Activated naive CD8-positive, alpha-beta T cell treated with anti-CD3 and anti-CD28 coated beads for 36 hours (primary cell): ENCODE data around the gene VIL1. TPM values are rescaled to one million over a fixed set of nuclear protein-coding genes. Genes with fewer than 3 reads are reported as not detected.

Experiments used
- DNase-seq: peaks from one replicate; pipeline ENCODE4 v3.0.0; 2021
- H3K27ac Mint-ChIP-seq: one replicate; pipeline ENCODE4 v1.8.0; 2022; ENCODE audit warnings: mild to moderate bottlenecking, moderate library complexity, mixed read lengths
- H3K27me3 Mint-ChIP-seq: one replicate; pipeline ENCODE4 v1.8.0; 2022; ENCODE audit warnings: mild to moderate bottlenecking, mixed read lengths
- H3K36me3 Mint-ChIP-seq: one replicate; pipeline ENCODE4 v1.8.0; 2021; ENCODE audit warnings: mild to moderate bottlenecking, mixed read lengths
- H3K4me1 Mint-ChIP-seq: one replicate; pipeline ENCODE4 v1.8.0; 2021; ENCODE audit warnings: mixed read lengths
- H3K4me3 Mint-ChIP-seq: one replicate; pipeline ENCODE4 v1.8.0; 2022; ENCODE audit warnings: mild to moderate bottlenecking, moderate library complexity, mixed read lengths
- H3K9me3 Mint-ChIP-seq: one replicate; pipeline ENCODE4 v1.8.0; 2022; ENCODE audit warnings: mixed read lengths
- total RNA-seq, 2 experiments: library from RNA; stranded (reverse); gene quantifications; one replicate each; pipeline ENCODE4 v1.2.3, GENCODE V29; 2021

The VIL1 gene
- total RNA-seq, 2 experiments from 2014 or later: not detected

DNA sequence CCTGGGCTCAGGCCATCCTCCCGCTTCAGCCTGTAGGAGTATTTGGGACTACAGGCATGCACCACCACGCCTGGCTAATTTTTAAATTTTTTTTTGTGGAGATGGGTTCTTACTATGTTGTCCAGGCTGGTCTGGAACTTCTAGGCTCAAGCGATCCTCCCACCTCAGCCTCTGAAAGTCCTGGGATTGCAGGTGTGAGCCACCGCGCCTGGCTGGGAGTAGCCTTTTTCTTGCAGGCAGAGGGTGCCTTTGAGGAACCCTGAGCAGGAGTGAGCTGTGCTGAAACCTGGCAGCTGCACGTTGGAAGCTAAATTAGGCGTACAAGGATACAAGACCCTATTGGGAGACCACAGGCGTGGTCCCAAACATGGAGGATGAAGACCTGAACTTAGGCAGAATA is 11.2 kb upstream of the VIL1 start:
- H3K27ac Mint-ChIP-seq: no peak overlapping the region
- H3K9me3 Mint-ChIP-seq: no peaks in the 10 kb centered on the region
- peaks cover 34% of the 10 kb centered on the region for H3K4me1 Mint-ChIP-seq

DNA sequence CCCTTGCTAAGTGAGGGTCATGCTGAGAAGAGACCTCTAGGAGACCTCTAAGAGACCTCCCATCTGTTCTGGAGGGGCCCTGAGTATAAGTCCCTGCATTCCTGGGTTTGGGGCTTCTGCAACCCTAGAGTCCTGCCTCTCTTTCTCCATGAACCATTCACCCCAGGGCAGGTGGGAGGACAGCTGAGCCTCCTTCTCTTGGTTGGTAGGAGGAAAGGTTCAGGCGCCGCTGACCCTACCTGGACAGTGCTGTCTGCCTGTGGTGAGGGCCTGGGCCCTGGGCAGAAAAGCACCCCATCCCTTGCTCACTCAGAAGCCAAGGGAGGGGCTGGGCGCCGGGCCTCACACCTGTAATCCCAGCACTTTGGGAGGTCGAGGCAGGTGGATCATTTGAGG is 604 bp upstream of the VIL1 start:
- Mint-ChIP-seq H3K4me1 (no peaks in the 10 kb centered on the region), H3K27me3 (no peaks in the 10 kb centered on the region), H3K27ac (no peak overlapping the region), H3K4me3 (no peak overlapping the region), H3K36me3 (no peaks in the 10 kb centered on the region), H3K9me3 (no peaks in the 10 kb centered on the region)
- DNase-seq: no peak

More for the DNA sequence above, 11.2 kb upstream of the VIL1 start:
- no peak overlapping the region for H3K4me3 Mint-ChIP-seq
- peaks cover 13% of the 10 kb centered on the region for H3K27me3 Mint-ChIP-seq
- H3K36me3 Mint-ChIP-seq: peaks cover 19% of the 10 kb centered on the region
- no peak for DNase-seq

DNA sequence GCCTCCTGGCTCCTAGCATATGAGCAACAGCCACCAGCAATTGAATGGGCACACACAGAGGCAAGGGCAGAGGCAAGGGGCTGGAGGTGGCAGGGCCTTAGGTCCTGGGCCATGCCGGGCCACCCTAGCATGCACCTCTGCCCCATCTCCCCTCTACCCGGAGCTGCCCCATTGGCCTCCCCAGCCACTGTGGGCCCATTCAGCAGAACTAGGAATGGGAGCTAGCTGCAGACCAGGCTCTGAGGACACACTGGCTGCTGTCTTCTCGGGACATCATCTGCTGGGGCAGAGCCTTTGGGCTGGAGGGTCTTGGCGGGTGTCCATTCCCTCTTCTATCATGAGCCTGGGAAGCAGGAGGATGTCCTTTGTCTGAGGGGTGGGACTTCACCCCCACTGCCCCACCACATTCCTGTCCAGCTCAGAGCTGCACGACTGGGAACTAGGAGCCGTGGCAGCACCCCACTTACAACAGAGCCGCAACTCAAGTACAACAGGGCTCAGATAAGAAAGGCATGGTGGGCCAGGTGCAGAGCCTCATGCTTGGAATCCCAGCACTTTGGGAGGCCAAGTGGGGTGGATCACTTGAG is 800 bp downstream of the VIL1 start:
- Mint-ChIP-seq H3K4me3 (no peak overlapping the region), H3K27me3 (no peaks in the 10 kb centered on the region), H3K4me1 (no peaks in the 10 kb centered on the region), H3K36me3 (no peaks in the 10 kb centered on the region), H3K9me3 (no peaks in the 10 kb centered on the region), H3K27ac (no peak overlapping the region)
- DNase-seq: no peak

DNA sequence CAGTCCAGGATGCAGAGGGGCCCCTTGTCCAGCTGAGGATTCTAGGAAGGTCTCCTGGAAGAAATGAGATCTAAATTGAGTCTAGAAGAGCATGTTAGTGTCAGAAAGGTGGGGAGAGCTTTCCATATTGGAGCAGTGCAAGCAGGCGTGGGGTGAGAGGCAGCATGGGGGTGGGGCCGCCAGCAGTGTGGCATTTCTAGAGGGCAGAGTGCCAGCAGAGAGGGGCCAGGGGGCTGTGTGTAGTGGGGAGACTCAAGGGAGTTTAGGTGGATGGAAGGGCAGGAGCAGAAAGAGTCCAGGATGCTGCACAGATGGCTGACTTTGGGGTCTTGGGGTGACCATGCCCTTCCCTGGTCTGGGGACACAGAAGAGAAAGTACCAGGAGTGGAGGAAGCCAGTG is 2.1 kb downstream of the VIL1 start:
- Mint-ChIP-seq H3K4me1 (no peaks in the 10 kb centered on the region), H3K27me3 (no peaks in the 10 kb centered on the region), H3K27ac (no peak overlapping the region), H3K9me3 (no peaks in the 10 kb centered on the region), H3K4me3 (no peak overlapping the region), H3K36me3 (no peaks in the 10 kb centered on the region)
- DNase-seq: no peak

DNA sequence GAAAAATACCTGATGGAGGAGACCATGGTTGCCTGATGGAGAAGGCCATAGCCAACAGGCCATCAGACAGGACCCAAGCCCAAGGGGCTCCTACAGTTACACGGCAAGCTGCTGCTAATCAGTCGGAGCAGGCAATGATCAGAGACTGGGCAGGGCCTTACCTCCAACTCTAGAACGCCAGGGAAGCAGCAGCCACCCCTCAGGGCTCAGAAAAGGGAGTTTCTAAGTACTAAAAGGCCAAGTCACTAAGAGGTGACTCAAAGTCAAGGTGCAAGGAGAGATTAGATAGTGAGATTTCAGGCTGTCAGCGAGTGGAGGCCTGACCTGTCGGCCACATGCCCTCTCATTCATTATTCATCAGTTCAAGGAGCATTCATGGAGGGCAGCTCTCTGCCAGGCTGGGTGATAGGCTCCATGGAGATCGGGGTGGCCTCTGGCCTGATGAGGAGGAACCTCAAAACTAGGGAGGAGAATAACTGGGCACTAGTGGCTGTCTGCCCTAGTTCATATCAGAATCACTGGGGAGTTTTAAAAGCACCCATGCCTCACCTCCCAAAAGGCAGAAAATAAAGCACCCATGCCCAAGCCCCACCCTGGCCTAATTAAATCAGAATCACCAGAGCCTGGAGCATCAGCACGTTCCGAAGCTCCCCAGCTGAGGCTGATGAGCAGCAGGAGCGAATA is 3.6 kb downstream of the VIL1 start:
- no peak overlapping the region for H3K4me3 Mint-ChIP-seq
- no peak for DNase-seq
- H3K4me1 Mint-ChIP-seq: no peaks in the 10 kb centered on the region
- no peak overlapping the region for H3K27ac Mint-ChIP-seq
- no peaks in the 10 kb centered on the region for H3K9me3 Mint-ChIP-seq
- no peaks in the 10 kb centered on the region for H3K36me3 Mint-ChIP-seq
- no peaks in the 10 kb centered on the region for H3K27me3 Mint-ChIP-seq

DNA sequence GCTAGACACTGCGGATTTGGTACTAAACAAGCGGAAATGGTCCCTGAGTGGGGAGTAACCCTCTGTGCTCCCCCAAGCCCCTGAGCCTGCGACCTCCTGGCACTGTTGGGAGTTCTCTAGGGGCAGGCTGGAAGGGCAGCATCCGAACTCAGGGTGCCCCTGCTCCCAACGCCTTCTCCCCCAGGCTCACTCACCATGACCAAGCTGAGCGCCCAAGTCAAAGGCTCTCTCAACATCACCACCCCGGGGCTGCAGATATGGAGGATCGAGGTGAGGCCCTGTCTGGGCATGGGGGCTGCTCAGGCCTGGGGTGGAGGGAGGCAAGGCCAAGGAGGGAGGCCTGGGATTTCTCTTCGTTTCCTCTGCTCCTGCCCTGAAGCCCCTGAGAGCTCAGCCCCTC is 4.7 kb downstream of the VIL1 start:
- Mint-ChIP-seq H3K27ac (no peak overlapping the region), H3K36me3 (no peaks in the 10 kb centered on the region), H3K27me3 (no peaks in the 10 kb centered on the region), H3K9me3 (no peaks in the 10 kb centered on the region), H3K4me1 (no peaks in the 10 kb centered on the region), H3K4me3 (no peak overlapping the region)
- no peak for DNase-seq

DNA sequence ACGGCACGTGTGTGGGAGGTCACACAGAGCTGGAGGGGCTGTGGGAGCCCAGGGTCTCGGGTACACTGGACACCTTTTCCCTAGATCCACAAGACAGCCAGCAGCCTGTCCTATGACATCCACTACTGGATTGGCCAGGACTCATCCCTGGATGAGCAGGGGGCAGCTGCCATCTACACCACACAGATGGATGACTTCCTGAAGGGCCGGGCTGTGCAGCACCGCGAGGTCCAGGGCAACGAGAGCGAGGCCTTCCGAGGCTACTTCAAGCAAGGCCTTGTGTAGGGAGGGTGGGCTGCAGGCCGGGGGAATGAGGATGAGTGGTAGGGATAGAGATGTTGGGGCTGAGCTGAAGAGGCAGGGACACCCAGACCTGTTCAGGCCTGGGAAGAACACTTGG is 6.6 kb downstream of the VIL1 start:
- Mint-ChIP-seq H3K27me3 (no peaks in the 10 kb centered on the region), H3K27ac (no peak overlapping the region), H3K4me3 (no peak overlapping the region), H3K4me1 (no peaks in the 10 kb centered on the region), H3K36me3 (no peaks in the 10 kb centered on the region), H3K9me3 (no peaks in the 10 kb centered on the region)
- DNase-seq: no peak

DNA sequence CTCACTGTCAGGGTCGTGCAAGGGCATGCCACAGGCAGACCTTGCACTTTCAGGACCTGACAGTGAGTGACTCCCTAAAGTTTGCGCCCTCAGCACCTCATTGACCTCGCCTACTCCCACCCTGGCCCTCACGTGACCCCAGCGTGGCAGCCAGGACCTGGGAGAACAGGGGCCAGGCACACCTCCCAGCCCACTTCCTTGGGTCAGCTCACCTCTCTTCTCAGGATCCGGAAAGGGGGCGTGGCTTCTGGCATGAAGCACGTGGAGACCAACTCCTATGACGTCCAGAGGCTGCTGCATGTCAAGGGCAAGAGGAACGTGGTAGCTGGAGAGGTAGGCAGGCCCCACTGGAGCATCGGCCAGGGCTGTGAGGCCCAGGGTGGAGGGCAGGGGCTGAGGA is 8.8 kb downstream of the VIL1 start:
- H3K9me3 Mint-ChIP-seq: no peaks in the 10 kb centered on the region
- no peak overlapping the region for H3K4me3 Mint-ChIP-seq
- no peaks in the 10 kb centered on the region for H3K36me3 Mint-ChIP-seq
- no peak overlapping the region for H3K27ac Mint-ChIP-seq
- H3K4me1 Mint-ChIP-seq: no peaks in the 10 kb centered on the region
- no peaks in the 10 kb centered on the region for H3K27me3 Mint-ChIP-seq
- DNase-seq: no peak

DNA sequence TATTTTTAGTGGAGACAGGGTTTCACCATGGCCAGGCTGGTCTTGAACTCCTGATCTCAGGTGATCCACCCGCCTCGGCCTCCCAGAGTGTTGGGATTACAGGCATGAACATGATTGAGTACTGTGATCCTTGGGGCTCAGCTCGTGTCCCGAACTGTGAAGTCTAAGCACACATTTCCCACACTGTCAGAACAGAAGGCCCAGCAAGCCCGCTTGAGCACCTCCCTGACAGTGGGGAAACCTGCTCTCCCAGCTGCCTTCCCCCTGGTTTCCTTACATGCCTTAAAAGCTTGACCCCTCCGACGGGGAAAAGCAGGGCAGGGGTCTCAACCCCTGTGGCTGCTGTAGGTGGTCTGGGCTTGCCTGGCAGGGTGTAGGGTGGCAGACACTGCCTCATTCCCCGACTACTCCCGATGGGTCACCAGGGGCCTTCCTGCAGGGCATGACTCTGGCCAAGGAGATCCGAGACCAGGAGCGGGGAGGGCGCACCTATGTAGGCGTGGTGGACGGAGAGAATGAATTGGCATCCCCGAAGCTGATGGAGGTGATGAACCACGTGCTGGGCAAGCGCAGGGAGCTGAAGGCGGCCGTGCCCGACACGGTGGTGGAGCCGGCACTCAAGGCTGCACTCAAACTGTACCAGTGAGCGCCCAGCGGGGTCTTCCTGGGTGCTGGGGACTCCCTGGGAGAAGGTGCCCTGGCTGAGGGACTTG is 10.1 kb downstream of the VIL1 start:
- H3K4me1 Mint-ChIP-seq: no peaks in the 10 kb centered on the region
- no peak for DNase-seq

DNA sequence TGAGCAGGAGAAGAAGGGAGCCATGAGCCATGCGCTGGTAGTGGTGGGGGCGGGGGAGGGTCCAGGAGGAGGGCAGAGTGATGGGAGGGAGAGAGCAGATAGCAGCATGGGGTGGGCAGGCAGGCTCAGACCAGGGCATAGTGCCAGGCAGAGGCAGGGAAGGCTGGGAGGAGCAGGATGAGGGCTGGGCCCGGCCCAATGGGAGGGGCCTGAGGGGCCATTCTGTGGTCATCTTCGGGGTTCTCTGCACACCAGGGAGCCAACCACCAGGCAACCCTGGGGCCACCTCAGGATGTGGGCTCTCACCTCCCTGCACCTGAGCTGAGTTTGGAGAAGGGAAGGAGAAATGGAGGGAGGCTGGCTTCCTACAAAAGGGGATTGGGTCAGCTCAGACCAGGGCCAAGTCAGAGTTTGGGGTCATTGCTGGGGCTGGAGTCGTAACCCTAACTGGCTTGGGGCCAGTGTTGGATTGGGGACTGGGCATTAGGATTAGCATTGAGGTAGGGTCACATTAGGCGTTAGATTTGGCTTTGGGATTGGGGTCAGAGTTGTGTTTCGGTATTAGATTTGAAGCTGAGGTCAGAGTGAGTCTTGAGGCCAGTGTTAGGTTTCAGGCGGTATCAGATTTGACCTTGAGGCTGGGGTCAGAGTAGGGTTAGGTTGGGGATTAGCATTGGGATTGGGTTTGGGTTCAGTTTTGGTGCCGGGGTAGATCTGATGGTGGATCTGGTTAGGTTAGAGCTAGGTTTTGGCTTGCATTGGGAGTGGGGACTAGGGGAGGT is 11.2 kb downstream of the VIL1 start:
- no peaks in the 10 kb centered on the region for H3K27me3 Mint-ChIP-seq
- DNase-seq: no peak
- no peaks in the 10 kb centered on the region for H3K9me3 Mint-ChIP-seq
- H3K4me3 Mint-ChIP-seq: no peak overlapping the region
- no peaks in the 10 kb centered on the region for H3K4me1 Mint-ChIP-seq
- H3K36me3 Mint-ChIP-seq: no peaks in the 10 kb centered on the region
- no peak overlapping the region for H3K27ac Mint-ChIP-seq

More for the DNA sequence above, 10.1 kb downstream of the VIL1 start:
- H3K27ac Mint-ChIP-seq: no peak overlapping the region
- no peaks in the 10 kb centered on the region for H3K9me3 Mint-ChIP-seq
- no peak overlapping the region for H3K4me3 Mint-ChIP-seq
- no peaks in the 10 kb centered on the region for H3K27me3 Mint-ChIP-seq
- no peaks in the 10 kb centered on the region for H3K36me3 Mint-ChIP-seq

DNA sequence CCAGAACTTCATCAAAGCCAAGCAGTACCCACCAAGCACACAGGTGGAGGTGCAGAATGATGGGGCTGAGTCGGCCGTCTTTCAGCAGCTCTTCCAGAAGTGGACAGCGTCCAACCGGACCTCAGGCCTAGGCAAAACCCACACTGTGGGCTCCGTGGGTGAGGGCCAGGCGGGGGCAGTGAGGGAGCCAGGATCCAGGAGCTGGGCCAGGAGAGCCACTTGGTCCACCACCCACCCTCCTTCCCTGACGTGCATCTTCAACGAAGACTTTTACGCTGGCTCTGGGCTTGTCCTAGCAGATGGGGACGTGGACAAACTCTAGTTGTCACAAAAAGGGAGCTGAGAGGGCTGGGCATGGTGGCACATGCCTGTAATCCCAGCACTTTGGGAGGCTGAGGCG is 11.8 kb downstream of the VIL1 start:
- Mint-ChIP-seq H3K36me3 (no peaks in the 10 kb centered on the region), H3K27me3 (no peaks in the 10 kb centered on the region), H3K9me3 (no peaks in the 10 kb centered on the region), H3K4me1 (no peaks in the 10 kb centered on the region), H3K4me3 (no peak overlapping the region), H3K27ac (no peak overlapping the region)
- no peak for DNase-seq

DNA sequence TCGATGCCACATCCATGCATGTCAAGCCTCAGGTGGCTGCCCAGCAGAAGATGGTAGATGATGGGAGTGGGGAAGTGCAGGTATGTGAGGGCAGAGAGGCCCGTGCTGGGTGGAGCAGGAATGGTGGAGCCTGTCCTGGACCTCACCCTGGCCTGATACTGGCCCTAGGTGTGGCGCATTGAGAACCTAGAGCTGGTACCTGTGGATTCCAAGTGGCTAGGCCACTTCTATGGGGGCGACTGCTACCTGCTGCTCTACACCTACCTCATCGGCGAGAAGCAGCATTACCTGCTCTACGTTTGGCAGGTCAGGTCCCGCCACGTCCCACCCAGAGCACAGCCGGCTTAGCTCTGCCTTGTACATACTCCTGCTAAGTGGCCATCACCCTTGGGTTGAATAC is 13.0 kb downstream of the VIL1 start:
- Mint-ChIP-seq H3K4me1 (no peaks in the 10 kb centered on the region), H3K27ac (no peak overlapping the region), H3K36me3 (no peaks in the 10 kb centered on the region), H3K4me3 (no peak overlapping the region), H3K9me3 (no peaks in the 10 kb centered on the region), H3K27me3 (no peaks in the 10 kb centered on the region)
- no peak for DNase-seq

DNA sequence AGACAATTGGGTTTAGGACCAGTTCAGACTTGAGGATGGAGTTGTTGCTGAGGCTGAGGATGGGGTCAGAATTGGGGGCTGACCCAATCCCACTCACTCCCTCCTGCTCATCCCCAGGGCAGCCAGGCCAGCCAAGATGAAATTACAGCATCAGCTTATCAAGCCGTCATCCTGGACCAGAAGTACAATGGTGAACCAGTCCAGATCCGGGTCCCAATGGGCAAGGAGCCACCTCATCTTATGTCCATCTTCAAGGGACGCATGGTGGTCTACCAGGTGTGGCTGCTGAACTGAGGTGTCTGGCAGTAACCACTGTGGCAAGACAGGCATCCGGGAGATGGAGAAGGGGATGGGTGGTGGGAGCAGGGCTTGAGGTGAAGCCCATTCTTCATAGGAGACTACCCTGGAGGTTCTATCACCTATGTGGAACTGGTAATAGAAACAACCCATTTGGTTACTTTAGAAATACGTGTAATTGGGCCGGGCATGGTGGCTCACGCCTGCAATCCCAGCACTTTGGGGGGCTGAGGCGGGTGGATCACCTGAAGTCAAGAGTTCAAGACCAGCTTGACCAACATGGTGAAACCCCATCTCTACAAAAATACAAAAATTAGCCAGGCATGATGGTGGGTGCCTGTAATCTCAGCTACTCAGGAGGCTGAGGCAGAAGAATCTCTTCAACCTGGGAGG is 13.9 kb downstream of the VIL1 start:
- H3K36me3 Mint-ChIP-seq: no peaks in the 10 kb centered on the region
- no peak overlapping the region for H3K27ac Mint-ChIP-seq
- H3K9me3 Mint-ChIP-seq: no peaks in the 10 kb centered on the region
- H3K4me3 Mint-ChIP-seq: no peak overlapping the region
- H3K4me1 Mint-ChIP-seq: no peaks in the 10 kb centered on the region
- no peaks in the 10 kb centered on the region for H3K27me3 Mint-ChIP-seq
- no peak for DNase-seq

DNA sequence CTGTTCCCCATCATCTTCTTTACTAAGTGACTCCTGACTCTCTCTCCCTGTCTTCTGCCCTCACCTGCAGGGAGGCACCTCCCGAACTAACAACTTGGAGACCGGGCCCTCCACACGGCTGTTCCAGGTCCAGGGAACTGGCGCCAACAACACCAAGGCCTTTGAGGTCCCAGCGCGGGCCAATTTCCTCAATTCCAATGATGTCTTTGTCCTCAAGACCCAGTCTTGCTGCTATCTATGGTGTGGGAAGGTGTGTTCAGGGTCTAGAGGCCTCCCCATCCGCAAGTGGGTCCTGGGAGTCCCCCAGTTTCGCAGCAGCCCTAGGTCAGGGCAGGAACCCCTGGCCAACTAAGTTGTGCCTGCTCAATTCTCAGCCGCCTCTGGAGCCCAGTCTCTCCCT is 15.5 kb downstream of the VIL1 start:
- Mint-ChIP-seq H3K36me3 (no peaks in the 10 kb centered on the region), H3K27me3 (no peaks in the 10 kb centered on the region), H3K27ac (no peak overlapping the region), H3K9me3 (no peaks in the 10 kb centered on the region), H3K4me1 (no peaks in the 10 kb centered on the region), H3K4me3 (no peak overlapping the region)
- DNase-seq: no peak
